Measurements from ENCODE around the gene CYTH3.

GRCh38 chr7:6294839-6295238, 22.4 kb upstream of the CYTH3 start:
- TF ChIP-seq CTCF (IDR thresholded peaks at IDR 0.05) (no peak), POLR2A (IDR thresholded peaks at IDR 0.05) (no peak)
